Heart left ventricle (tissue), 13 donors: Measurements from ENCODE around the gene SOX6.

Source experiments
- CTCF ChIP-seq, 12 donors: fragments of 200-600 bp; sonication (generic) in 4 of 12; IDR thresholded peaks; one replicate each; pipeline versions ENCODE4 v1.5.0 to v1.8.0; 2018 to 2022; ENCODE audit warnings: antibody characterized with exemption in 12 of 12, mild to moderate bottlenecking in 5 of 12
- POLR2A ChIP-seq, 2 donors: fragments of 450-650 bp; IDR thresholded peaks; one replicate each; pipeline ENCODE4 v1.6.1; 2017; ENCODE audit warnings: antibody characterized with exemption in 2 of 2, mild to moderate bottlenecking in 2 of 2, moderate library complexity in 2 of 2
- donor health status: ischemic (EF 13 %, LVEDD 7.1; RV severe dilation, severe dysfunction).
- donor health status: DM: no; HTN: yes; CAD: no.
- donor health status: DM: no; HTN: no; CAD: no.
- donor health status: ischemic (EF 25% LVEDD 6.9; RV normal size, moderate dysfunction).
- donor health status: ischemic (EF 25% LVEDD 5.7; RV mildly dilated, moderate dysfunction).
- donor health status: ischemic (EF 35%, LVEDD 5.7; RV mildly dilated, moderate dysfunction).
- donor health status: nonischemic (EF 11% LVEDD 7.7; RV severe dilation, severe dysfunction).
- donor health status: DM: yes; HTN: yes; CAD: no.
- donor health status: PGD.
- donor health status: ischemic (EF 29% LVEDD 5.4; RV normal size, mild dysfunction).
- donor health status: nonischemic (EF 23%, LVEDD 6.1; RV moderate dilation, normal function).

- TF ChIP-seq CTCF (IDR thresholded peaks at IDR 0.05) (no peak), POLR2A (IDR thresholded peaks at IDR 0.05) (no peak)
These were observed 423.9 kb downstream of the SOX6 start for GRCh38 chr11:15932417-15932816.
